Right atrium auricular region (tissue), 2 donors: ENCODE measurements around the gene DBNDD1. TPM values are rescaled to one million over a fixed set of nuclear protein-coding genes. Genes with fewer than 3 reads are reported as not detected.

Experiments used
- DNase-seq: peaks from one replicate; pipeline ENCODE4 v3.0.0-alpha.2; 2019; ENCODE audit warnings: low spot score
- H3K27ac ChIP-seq, 2 donors: fragments of 200-600 bp; sonication (generic); 1 replicate in 1 of 2; 2 replicates in 1 of 2; pipeline ENCODE4 v1.5.1; 2016 to 2019
- H3K27me3 ChIP-seq, 2 donors: fragments of 200-600 bp; sonication (generic); one replicate each; pipeline versions ENCODE4 v1.5.1 to v1.6.0; 2017 to 2019
- H3K36me3 ChIP-seq: fragments of 200-600 bp; sonication (generic); one replicate; pipeline ENCODE4 v1.5.1; 2016
- H3K4me1 ChIP-seq, 2 donors: fragments of 200-600 bp; sonication (generic); one replicate each; pipeline versions ENCODE4 v1.5.1 to v1.6.0; 2017 to 2019
- H3K4me3 ChIP-seq, 2 donors: fragments of 200-600 bp; sonication (generic); 1 replicate in 1 of 2; 2 replicates in 1 of 2; pipeline ENCODE4 v1.5.1; 2017 to 2019; ENCODE audit warnings: mild to moderate bottlenecking in 1 of 2, moderate library complexity in 1 of 2
- H3K9me3 ChIP-seq, 2 donors: fragments of 200-600 bp; sonication (generic); one replicate each; pipeline ENCODE4 v1.5.1; 2019
- CTCF ChIP-seq, 2 donors: fragments of 200-600 bp; sonication (generic); IDR thresholded peaks; one replicate each; pipeline ENCODE4 v1.5.1; 2019; ENCODE audit warnings: antibody characterized with exemption in 2 of 2
- total RNA-seq, 2 donors: library from RNA; depleted of rRNA; stranded (reverse); fragments of >200 nt; gene quantifications; one replicate each; pipeline ENCODE4 v1.1.0, GENCODE V29; 2016

Gene DBNDD1
- total RNA-seq, 2 donors from 2014 or later: 2.9 to 6.2 TPM

GRCh38 chr16:90046971-90047713 lies 27.9 kb upstream of the DBNDD1 start:
- no peak for TF ChIP-seq CTCF (IDR thresholded peaks at IDR 0.05)
- Histone ChIP-seq H3K27ac (peak overlapping the region in 1 of 2 donors; percentile 43), H3K36me3 (peaks cover 7% of the 10 kb centered on the region), H3K4me1 (peaks cover 0 to 15% of the 10 kb centered on the region in 2 donors), H3K27me3 (no peaks in the 10 kb centered on the region), H3K9me3 (no peaks in the 10 kb centered on the region), H3K4me3 (peak overlapping the region; percentile 32 to 59)
- no peak for DNase-seq

GRCh38 chr16:90046122-90046970 lies 27.1 kb upstream of the DBNDD1 start:
- no peak for DNase-seq
- no peak overlapping the region for H3K27ac ChIP-seq
- TF ChIP-seq CTCF (IDR thresholded peaks at IDR 0.05): no peak
- H3K27me3 ChIP-seq: no peaks in the 10 kb centered on the region
- peaks cover 7% of the 10 kb centered on the region for H3K36me3 ChIP-seq
- peak overlapping the region; percentile 32 to 59 for H3K4me3 ChIP-seq
- H3K9me3 ChIP-seq: no peaks in the 10 kb centered on the region
- H3K4me1 ChIP-seq: peaks cover 0 to 15% of the 10 kb centered on the region in 2 donors

- Histone ChIP-seq H3K9me3 (no peaks in the 10 kb centered on the region), H3K27me3 (no peaks in the 10 kb centered on the region), H3K36me3 (peaks cover 18% of the 10 kb centered on the region), H3K4me1 (peaks cover 0 to 15% of the 10 kb centered on the region in 2 donors), H3K27ac (no peak overlapping the region), H3K4me3 (no peak overlapping the region)
- DNase-seq: no peak
- no peak for TF ChIP-seq CTCF (IDR thresholded peaks at IDR 0.05)
Observed at GRCh38 chr16:90044111-90044551, 24.9 kb upstream of the DBNDD1 start.

GRCh38 chr16:90043526-90043925 lies 24.3 kb upstream of the DBNDD1 start:
- Histone ChIP-seq H3K27me3 (no peaks in the 10 kb centered on the region), H3K27ac (no peak overlapping the region), H3K4me3 (no peak overlapping the region), H3K4me1 (peaks cover 0 to 15% of the 10 kb centered on the region in 2 donors), H3K9me3 (no peaks in the 10 kb centered on the region), H3K36me3 (peaks cover 18% of the 10 kb centered on the region)
- no peak for TF ChIP-seq CTCF (IDR thresholded peaks at IDR 0.05)
- DNase-seq: no peak

GRCh38 chr16:90042946-90043514 lies 23.8 kb upstream of the DBNDD1 start:
- Histone ChIP-seq H3K27ac (no peak overlapping the region), H3K36me3 (peaks cover 18% of the 10 kb centered on the region), H3K27me3 (no peaks in the 10 kb centered on the region), H3K4me1 (peaks cover 0 to 15% of the 10 kb centered on the region in 2 donors), H3K9me3 (no peaks in the 10 kb centered on the region), H3K4me3 (no peak overlapping the region)
- no peak for TF ChIP-seq CTCF (IDR thresholded peaks at IDR 0.05)
- DNase-seq: no peak
